ENCODE measurements around the gene RAPGEF1. TPM values are rescaled to one million over a fixed set of nuclear protein-coding genes. Genes with fewer than 3 reads are reported as not detected.
A peak's percentile ranks its signal among the peaks of the same experiment; 100 is the strongest.
"Not testable (repeated sequence)": the region's sequence is repeated elsewhere in the genome, so short reads cannot be mapped to it uniquely, and the experiment has no call there.

Gene RAPGEF1
- total and polyA plus RNA-seq, 2 donors (not counting 1 experiment from before 2014, with no cell fraction given), result 33.3 to 42.8 TPM

GRCh38 chr9:131757549-131757948, 17.7 kb upstream of the RAPGEF1 start:
- no peak overlapping the region for H3K27ac ChIP-seq (ENCODE audit: insufficient read depth, low read length)
- no peak overlapping the region for H3K9ac ChIP-seq (ENCODE audit: insufficient read depth, low read length)
- H3K79me2 ChIP-seq (ENCODE audit: control insufficient read depth, insufficient read depth, low read length), result no peaks in the 10 kb centered on the region
- no peaks in the 10 kb centered on the region for H4K20me1 ChIP-seq (ENCODE audit: control insufficient read depth, extremely low read depth, insufficient read depth, low read length)
- no peak for TF ChIP-seq CTCF (conservative IDR thresholded peaks at IDR 0.05 in 1 of 2, IDR thresholded peaks at IDR 0.05 in 1 of 2; ENCODE audit: low read depth in 1 of 2, low read length in 2 of 2)
- TF ChIP-seq EZH2 (IDR thresholded peaks at IDR 0.05; ENCODE audit: low read length, missing control alignments), result no peak
- no peak overlapping the region for H3K4me2 ChIP-seq (ENCODE audit: extremely low read depth, insufficient read depth, low read length)
- no peaks in the 10 kb centered on the region for H3K36me3 ChIP-seq (ENCODE audit: control insufficient read depth, insufficient read depth, low read length)
- H3K27me3 ChIP-seq (ENCODE audit: control insufficient read depth, insufficient read depth, low read length), result peaks cover 8% of the 10 kb centered on the region
- no peaks in the 10 kb centered on the region for H3K9me3 ChIP-seq (ENCODE audit: control insufficient read depth, insufficient read depth, low read depth, low read length)
- H3K4me3 ChIP-seq (replicated peaks in 1 of 4; ENCODE audit: control extremely low read depth in 1 of 4, insufficient read depth in 1 of 4, low read depth in 3 of 4, low read length in 4 of 4), result no peak overlapping the region
- H2AFZ ChIP-seq (ENCODE audit: low read length), result no peak overlapping the region
- no peak for DNase-seq (ENCODE audit: low read depth in 2 of 2)
- peaks cover 2% of the 10 kb centered on the region for H3K4me1 ChIP-seq (ENCODE audit: control insufficient read depth, extremely low read depth, insufficient read depth, low read length)

GRCh38 chr9:131755541-131756198, 15.8 kb upstream of the RAPGEF1 start:
- no peak overlapping the region for H3K4me2 ChIP-seq (ENCODE audit: extremely low read depth, insufficient read depth, low read length)
- H2AFZ ChIP-seq (ENCODE audit: low read length), result no peak overlapping the region
- H3K9ac ChIP-seq (ENCODE audit: insufficient read depth, low read length), result no peak overlapping the region

GRCh38 chr9:131754846-131755245, 15.0 kb upstream of the RAPGEF1 start:
- H3K9me3 ChIP-seq (ENCODE audit: control insufficient read depth, insufficient read depth, low read depth, low read length), result no peaks in the 10 kb centered on the region
- H3K79me2 ChIP-seq (ENCODE audit: control insufficient read depth, insufficient read depth, low read length), result no peaks in the 10 kb centered on the region
- H2AFZ ChIP-seq (ENCODE audit: low read length), result no peak overlapping the region
- H3K27me3 ChIP-seq (ENCODE audit: control insufficient read depth, insufficient read depth, low read length), result peaks cover 10% of the 10 kb centered on the region
- TF ChIP-seq EZH2 (IDR thresholded peaks at IDR 0.05; ENCODE audit: low read length, missing control alignments), result no peak
- TF ChIP-seq CTCF (conservative IDR thresholded peaks at IDR 0.05 in 1 of 2, IDR thresholded peaks at IDR 0.05 in 1 of 2; ENCODE audit: low read depth in 1 of 2, low read length in 2 of 2), result no peak
- no peak overlapping the region for H3K9ac ChIP-seq (ENCODE audit: insufficient read depth, low read length)
- H4K20me1 ChIP-seq (ENCODE audit: control insufficient read depth, extremely low read depth, insufficient read depth, low read length), result no peaks in the 10 kb centered on the region
- DNase-seq (ENCODE audit: low read depth in 2 of 2), result no peak
- no peak overlapping the region for H3K4me2 ChIP-seq (ENCODE audit: extremely low read depth, insufficient read depth, low read length)
- no peaks in the 10 kb centered on the region for H3K36me3 ChIP-seq (ENCODE audit: control insufficient read depth, insufficient read depth, low read length)
- H3K4me1 ChIP-seq (ENCODE audit: control insufficient read depth, extremely low read depth, insufficient read depth, low read length), result no peaks in the 10 kb centered on the region
- no peak overlapping the region for H3K27ac ChIP-seq (ENCODE audit: insufficient read depth, low read length)
- H3K4me3 ChIP-seq (replicated peaks in 1 of 4; ENCODE audit: control extremely low read depth in 1 of 4, insufficient read depth in 1 of 4, low read depth in 3 of 4, low read length in 4 of 4), result no peak overlapping the region

More at GRCh38 chr9:131755541-131756198, 15.8 kb upstream of the RAPGEF1 start:
- DNase-seq (ENCODE audit: low read depth in 2 of 2), result peak; percentile 68 to 70
- no peaks in the 10 kb centered on the region for H4K20me1 ChIP-seq (ENCODE audit: control insufficient read depth, extremely low read depth, insufficient read depth, low read length)
- no peak overlapping the region for H3K4me3 ChIP-seq (replicated peaks in 1 of 4; ENCODE audit: control extremely low read depth in 1 of 4, insufficient read depth in 1 of 4, low read depth in 3 of 4, low read length in 4 of 4)
- H3K27me3 ChIP-seq (ENCODE audit: control insufficient read depth, insufficient read depth, low read length), result peaks cover 10% of the 10 kb centered on the region
- H3K27ac ChIP-seq (ENCODE audit: insufficient read depth, low read length), result no peak overlapping the region
- no peaks in the 10 kb centered on the region for H3K79me2 ChIP-seq (ENCODE audit: control insufficient read depth, insufficient read depth, low read length)
- TF ChIP-seq CTCF (conservative IDR thresholded peaks at IDR 0.05 in 1 of 2, IDR thresholded peaks at IDR 0.05 in 1 of 2; ENCODE audit: low read depth in 1 of 2, low read length in 2 of 2) (peak; percentile 78 to 89), EZH2 (IDR thresholded peaks at IDR 0.05; ENCODE audit: low read length, missing control alignments) (no peak)
- H3K9me3 ChIP-seq (ENCODE audit: control insufficient read depth, insufficient read depth, low read depth, low read length), result no peaks in the 10 kb centered on the region
- no peaks in the 10 kb centered on the region for H3K36me3 ChIP-seq (ENCODE audit: control insufficient read depth, insufficient read depth, low read length)
- H3K4me1 ChIP-seq (ENCODE audit: control insufficient read depth, extremely low read depth, insufficient read depth, low read length), result no peaks in the 10 kb centered on the region

GRCh38 chr9:131753751-131754150, 13.9 kb upstream of the RAPGEF1 start:
- H3K9me3 ChIP-seq (ENCODE audit: control insufficient read depth, insufficient read depth, low read depth, low read length); H3K27me3 ChIP-seq (ENCODE audit: control insufficient read depth, insufficient read depth, low read length); H3K4me2 ChIP-seq (ENCODE audit: extremely low read depth, insufficient read depth, low read length); H3K4me1 ChIP-seq (ENCODE audit: control insufficient read depth, extremely low read depth, insufficient read depth, low read length); DNase-seq (ENCODE audit: low read depth in 2 of 2); H4K20me1 ChIP-seq (ENCODE audit: control insufficient read depth, extremely low read depth, insufficient read depth, low read length); H2AFZ ChIP-seq (ENCODE audit: low read length); H3K27ac ChIP-seq (ENCODE audit: insufficient read depth, low read length); H3K9ac ChIP-seq (ENCODE audit: insufficient read depth, low read length); H3K36me3 ChIP-seq (ENCODE audit: control insufficient read depth, insufficient read depth, low read length); H3K4me3 ChIP-seq (replicated peaks in 1 of 4; ENCODE audit: control extremely low read depth in 1 of 4, insufficient read depth in 1 of 4, low read depth in 3 of 4, low read length in 4 of 4); H3K79me2 ChIP-seq (ENCODE audit: control insufficient read depth, insufficient read depth, low read length): not testable (repeated sequence)

All from fibroblast of lung (primary cell).